SK-N-SH (cell line): ENCODE results near the gene SFXN3. TPM values are rescaled to one million over a fixed set of nuclear protein-coding genes. Genes with fewer than 3 reads are reported as not detected.

Experiments
- CTCF ChIA-PET: fragments of 300-600, 350-600 bp; formaldehyde crosslinking; extraction: SDS; loops from one replicate; lab custom pipeline; 2021; lab: Yijun Ruan, JAX
- POLR2A ChIA-PET: fragments of 350-600 bp; sonication (Branson Sonifier 250); formaldehyde crosslinking; extraction: SDS; loops from one replicate; lab custom pipeline; 2020; ENCODE audit warnings: antibody characterized with exemption, inconsistent platforms; lab: Yijun Ruan, JAX
- DNase-seq: peaks from one replicate; pipeline ENCODE4 v3.0.0; 2012
- H2AFZ ChIP-seq: fragments of 200-600 bp; sonication (generic); 2 replicates; pipeline ENCODE4 v1.8.1; 2016; ENCODE audit warnings: antibody characterized with exemption, mild to moderate bottlenecking, low read depth
- H3F3A ChIP-seq: fragments of 200-600 bp; sonication (generic); replicated peaks from 2 replicates; pipeline ENCODE3; 2016; ENCODE audit warnings: antibody characterized with exemption, mild to moderate bottlenecking; ENCODE audit not compliant: insufficient read depth
- H3K27ac ChIP-seq, 2 experiments: fragments of 200-500 bp in 1 of 2; fragments of 200-600 bp in 1 of 2; sonication (Bioruptor generic) in 1 of 2; sonication (generic), shearing (Covaris generic) in 1 of 2; 2 replicates each; pipeline versions ENCODE4 v1.5.1 to v1.6.1; 2014 to 2016; ENCODE audit warnings: low read depth in 2 of 2, inconsistent platforms in 1 of 2, low read length in 1 of 2, mild to moderate bottlenecking in 1 of 2, mixed read lengths in 1 of 2
- H3K27me3 ChIP-seq: fragments of 200-600 bp; sonication (generic), shearing (Covaris generic); 2 replicates; pipeline ENCODE4 v1.6.1; 2016; ENCODE audit warnings: mixed run types; ENCODE audit not compliant: insufficient read depth
- H3K36me3 ChIP-seq, 2 experiments: fragments of 200-500 bp in 1 of 2; fragments of 200-600 bp in 1 of 2; sonication (Bioruptor generic) in 1 of 2; sonication (generic) in 1 of 2; replicated peaks in 1 of 2; 2 replicates each; pipeline versions ENCODE3 to v1.5.1; 2014 to 2016; ENCODE audit warnings: low read length in 1 of 2, mild to moderate bottlenecking in 1 of 2; ENCODE audit not compliant: insufficient read depth in 2 of 2, control insufficient read depth in 1 of 2
- H3K4me1 ChIP-seq, 2 experiments: fragments of 200-500 bp in 1 of 2; fragments of 200-600 bp in 1 of 2; sonication (Bioruptor generic) in 1 of 2; sonication (generic), shearing (Covaris generic) in 1 of 2; 2 replicates each; pipeline versions ENCODE4 v1.5.1 to v1.6.1; 2014 to 2016; ENCODE audit warnings: low read depth in 1 of 2, low read length in 1 of 2, mixed run types in 1 of 2; ENCODE audit not compliant: insufficient read depth in 2 of 2, control insufficient read depth in 1 of 2
- H3K4me2 ChIP-seq: fragments of 200-600 bp; sonication (generic), shearing (Covaris generic); 2 replicates; pipeline ENCODE4 v1.6.1; 2017; ENCODE audit warnings: mixed run types
- H3K4me3 ChIP-seq, 2 experiments: fragments of 200-500 bp in 1 of 2; fragments of 200-600 bp in 1 of 2; sonication (Bioruptor generic) in 1 of 2; sonication (generic), shearing (Covaris generic) in 1 of 2; 2 replicates each; pipeline versions ENCODE4 v1.5.1 to v1.8.1; 2014 to 2016; ENCODE audit warnings: low read depth in 2 of 2, inconsistent platforms in 1 of 2, low read length in 1 of 2, mild to moderate bottlenecking in 1 of 2, mixed read lengths in 1 of 2, moderate library complexity in 1 of 2
- H3K79me2 ChIP-seq: fragments of 200-600 bp; sonication (generic); 2 replicates; pipeline ENCODE4 v1.8.1; 2017; ENCODE audit warnings: mild to moderate bottlenecking; ENCODE audit not compliant: insufficient read depth
- H3K9ac ChIP-seq: fragments of 200-600 bp; sonication (generic); 2 replicates; pipeline ENCODE4 v1.6.1; 2017; ENCODE audit warnings: mixed run types
- H3K9me2 ChIP-seq: fragments of 200-600 bp; sonication (generic); 2 replicates; pipeline ENCODE4 v1.6.1; 2017; ENCODE audit warnings: mixed run types
- H3K9me3 ChIP-seq: fragments of 200-600 bp; sonication (generic); 2 replicates; pipeline ENCODE4 v1.6.1; 2017; ENCODE audit warnings: mixed run types, mild to moderate bottlenecking, moderate library complexity
- H4K20me1 ChIP-seq: fragments of 200-600 bp; sonication (generic); 2 replicates; pipeline ENCODE4 v1.6.1; 2017; ENCODE audit warnings: mild to moderate bottlenecking, mixed run types; ENCODE audit not compliant: insufficient read depth
- ELF1 ChIP-seq: IDR thresholded peaks from 2 replicates; pipeline ENCODE4 v1.4.0; 2012
- FOXM1 ChIP-seq: IDR thresholded peaks from 2 replicates; pipeline ENCODE4 v1.4.0; 2012; ENCODE audit warnings: low read depth, mild to moderate bottlenecking
- MXI1 ChIP-seq: IDR thresholded peaks from 2 replicates; pipeline ENCODE4 v1.6.1; 2012; ENCODE audit warnings: mild to moderate bottlenecking, low read depth, low read length, improper control_type of control experiment
- NFIC ChIP-seq: IDR thresholded peaks from 2 replicates; pipeline ENCODE4 v1.4.0; 2012; ENCODE audit warnings: borderline replicate concordance
- NRF1 ChIP-seq: IDR thresholded peaks from 2 replicates; pipeline ENCODE4 v1.6.1; 2012; ENCODE audit warnings: low read depth, mild to moderate bottlenecking, low read length
- REST ChIP-seq: IDR thresholded peaks from 2 replicates; pipeline ENCODE4 v1.6.1; 2012; ENCODE audit warnings: mild to moderate bottlenecking, low read depth, low read length, moderate library complexity
- RXRA ChIP-seq: IDR thresholded peaks from 2 replicates; pipeline ENCODE4 v1.4.0; 2012; ENCODE audit warnings: low read depth, mild to moderate bottlenecking, borderline replicate concordance
- TCF12 ChIP-seq: IDR thresholded peaks from 2 replicates; pipeline ENCODE4 v1.4.0; 2012
- TEAD4 ChIP-seq: IDR thresholded peaks from 2 replicates; pipeline ENCODE4 v1.4.0; 2012; ENCODE audit warnings: mild to moderate bottlenecking, borderline replicate concordance; ENCODE audit not compliant: insufficient read depth
- USF1 ChIP-seq: IDR thresholded peaks from 2 replicates; pipeline ENCODE4 v1.4.0; 2012; ENCODE audit warnings: low read depth, borderline replicate concordance
- WGBS: methylation state at CpG from one replicate; pipeline ENCODE4 v1.1.6; 2017; ENCODE audit warnings: low lambda C conversion rate; 5-methylcytosine and 5-hydroxymethylcytosine counted together
- polyA plus RNA-seq, 3 experiments: library from polyadenylated mRNA; depleted of rRNA; stranded (reverse); fragments of >200 nt; gene quantifications; 2 replicates each; pipeline ENCODE4 v1.2.3, GENCODE V29; 2012
- TF ChIP-seq, protein P1 (sequence below): IDR thresholded peaks from 2 replicates; pipeline ENCODE4; 2012
- TF ChIP-seq, protein P2 (sequence below): IDR thresholded peaks from 2 replicates; pipeline ENCODE4 v1.4.0; 2012; ENCODE audit warnings: low read depth

The SFXN3 gene
- polyA plus RNA-seq, 1 of the 3 experiments (the other 2 are of a cell fraction) = 142 TPM

GRCh38 chr10:101060951-101061623 lies 30.1 kb downstream of the SFXN3 start:
- peaks cover 41% of the 10 kb centered on the region for H3K79me2 ChIP-seq
- 34% methylated on average over 26 of the region's 67 CpGs for WGBS
- 0 out of 2 replicates have a peak, but pooled peaks have one; percentile 4 for TF ChIP-seq RXRA
- no peak for TF ChIP-seq REST
- TF ChIP-seq TEAD4 = 0 out of 2 replicates have a peak, but pooled peaks have one; percentile 41
- TF ChIP-seq MXI1 = no peak
- TF ChIP-seq, protein P1, sequence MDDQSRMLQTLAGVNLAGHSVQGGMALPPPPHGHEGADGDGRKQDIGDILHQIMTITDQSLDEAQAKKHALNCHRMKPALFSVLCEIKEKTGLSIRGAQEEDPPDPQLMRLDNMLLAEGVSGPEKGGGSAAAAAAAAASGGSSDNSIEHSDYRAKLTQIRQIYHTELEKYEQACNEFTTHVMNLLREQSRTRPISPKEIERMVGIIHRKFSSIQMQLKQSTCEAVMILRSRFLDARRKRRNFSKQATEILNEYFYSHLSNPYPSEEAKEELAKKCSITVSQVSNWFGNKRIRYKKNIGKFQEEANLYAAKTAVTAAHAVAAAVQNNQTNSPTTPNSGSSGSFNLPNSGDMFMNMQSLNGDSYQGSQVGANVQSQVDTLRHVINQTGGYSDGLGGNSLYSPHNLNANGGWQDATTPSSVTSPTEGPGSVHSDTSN = 0 out of 2 replicates have a peak, but pooled peaks have one; percentile 10
- TF ChIP-seq, protein P2, sequence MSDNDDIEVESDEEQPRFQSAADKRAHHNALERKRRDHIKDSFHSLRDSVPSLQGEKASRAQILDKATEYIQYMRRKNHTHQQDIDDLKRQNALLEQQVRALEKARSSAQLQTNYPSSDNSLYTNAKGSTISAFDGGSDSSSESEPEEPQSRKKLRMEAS = peak; percentile 14; the same call in 1 of the 2 replicates
- TF ChIP-seq NFIC = peak; percentile 23; the same call in 1 of the 2 replicates
- TF ChIP-seq ELF1 = no peak
- no peak for TF ChIP-seq FOXM1
- peak; percentile 83 for TF ChIP-seq NRF1
- TF ChIP-seq USF1 = 0 out of 2 replicates have a peak, but pooled peaks have one; percentile 25
- TF ChIP-seq TCF12 = 0 out of 2 replicates have a peak, but pooled peaks have one; percentile 29

More at GRCh38 chr10:101060951-101061623, 30.1 kb downstream of the SFXN3 start:
- ChIA-PET CTCF (interaction anchor here (0.7 to 18.9 kb wide), 34 partner anchors 8 to 1053 kb away, joined by 3 to 234 read pairs (median 4); partner anchors contain the start of genes LZTS2, PDZD7, SEMA4G and SFXN3), POLR2A (interaction anchor here (1.0 kb wide), 1 partner anchor 81 kb away, joined by 3 read pairs; no protein-coding TSS in a partner anchor)
- Histone ChIP-seq H3K4me3 (peak overlapping the region; percentile 83 to 100), H4K20me1 (no peaks in the 10 kb centered on the region), H3K9me3 (no peaks in the 10 kb centered on the region), H3K4me2 (peak overlapping the region; percentile 94), H3K9me2 (no peaks in the 10 kb centered on the region), H3K9ac (peak overlapping the region; percentile 99), H3F3A (peaks cover 2% of the 10 kb centered on the region), H3K36me3 (no peaks in the 10 kb centered on the region), H3K4me1 (peaks cover 19 to 30% of the 10 kb centered on the region in 2 experiments; a peak in 3 of 4 replicates), H2AFZ (peak overlapping the region; percentile 97), H3K27ac (peak overlapping the region; percentile 97 to 98), H3K27me3 (no peaks in the 10 kb centered on the region)
- peak; percentile 99 for DNase-seq
